Activated CD4-positive, alpha-beta T cell treated with anti-CD3 and anti-CD28 coated beads, Interleukin-2, amount 50 U/mL, for 1 hour (primary cell): ENCODE results near the gene NPHP4.
"Not testable (repeated sequence)": the region's sequence is repeated elsewhere in the genome, so short reads cannot be mapped to it uniquely, and the experiment has no call there.

Source experiments
- DNase-seq: peaks from one replicate; pipeline ENCODE4 v3.0.0-alpha.2; 2020

The NPHP4 gene

GRCh38 chr1:6023346-6023745 is 31.1 kb upstream of the NPHP4 start:
- DNase-seq = no peak

GRCh38 chr1:6022193-6022592 is 30.0 kb upstream of the NPHP4 start:
- DNase-seq = no peak

DNA sequence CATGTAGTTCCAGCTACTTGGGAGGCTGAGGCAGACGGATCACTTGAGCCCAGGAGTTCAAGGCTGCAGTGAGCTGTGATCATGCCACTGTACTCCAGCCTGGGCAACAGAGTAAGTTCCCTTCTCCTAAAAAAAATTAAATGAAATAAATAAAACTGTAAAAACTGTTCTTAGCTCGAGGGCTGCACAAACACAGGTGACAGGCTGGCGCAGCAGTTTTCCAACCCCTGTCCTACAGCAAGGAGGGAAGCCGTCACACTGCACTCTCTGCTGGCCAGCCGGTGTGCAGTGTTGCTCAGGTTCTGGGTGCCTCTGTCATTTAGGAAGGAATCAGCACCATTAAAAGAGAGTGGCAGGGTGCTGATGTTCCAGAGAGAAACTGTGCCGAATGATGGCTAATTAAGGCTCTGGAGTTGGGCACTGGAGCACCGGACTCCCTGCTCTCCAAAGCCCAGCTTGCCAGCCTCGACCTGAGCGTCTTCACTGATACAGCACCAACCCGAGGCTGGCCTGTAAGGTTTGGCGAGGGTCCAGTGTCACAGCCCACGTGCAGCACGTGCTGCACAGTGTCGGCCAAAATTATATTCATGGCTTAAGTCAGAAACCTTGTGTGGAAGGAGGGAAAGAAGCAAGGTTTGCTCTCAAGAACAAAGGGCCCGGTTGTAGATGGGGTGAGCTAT is 27.1 kb upstream of the NPHP4 start:
- no peak for DNase-seq

- DNase-seq = not testable (repeated sequence)
Measured at GRCh38 chr1:6017654-6018053, 25.4 kb upstream of the NPHP4 start.

DNA sequence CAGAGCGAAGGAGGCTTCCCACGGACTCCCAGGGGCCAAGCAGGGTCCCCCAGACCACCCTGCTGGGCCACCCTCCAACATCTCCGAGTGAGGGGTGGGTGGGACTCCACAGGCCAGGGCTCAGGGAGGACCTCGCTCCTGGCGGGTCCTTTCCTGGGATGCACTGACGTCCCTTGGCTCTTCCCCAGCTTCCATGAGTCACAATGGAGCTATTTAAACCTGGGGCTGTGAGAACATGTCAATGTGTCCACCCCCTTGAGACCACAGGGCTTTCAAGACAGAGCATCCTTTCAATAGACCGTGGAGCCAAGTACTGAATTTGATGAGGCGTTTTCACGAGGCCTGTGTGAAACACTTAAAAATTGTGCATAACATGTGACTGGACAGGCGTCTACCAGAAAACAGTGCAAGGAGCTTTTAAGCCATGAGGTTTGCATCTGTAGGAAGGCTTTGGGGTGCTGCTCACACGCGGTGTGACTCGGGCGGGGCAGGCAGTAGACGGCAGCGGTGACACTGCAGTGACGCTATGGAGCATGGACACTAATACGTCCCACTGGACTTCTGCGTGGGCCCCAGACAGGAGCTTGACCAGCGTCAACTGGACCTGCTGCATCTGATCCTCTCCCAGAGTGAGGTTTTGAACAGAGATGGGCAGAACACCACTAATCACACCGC is 24.1 kb upstream of the NPHP4 start:
- no peak for DNase-seq

DNA sequence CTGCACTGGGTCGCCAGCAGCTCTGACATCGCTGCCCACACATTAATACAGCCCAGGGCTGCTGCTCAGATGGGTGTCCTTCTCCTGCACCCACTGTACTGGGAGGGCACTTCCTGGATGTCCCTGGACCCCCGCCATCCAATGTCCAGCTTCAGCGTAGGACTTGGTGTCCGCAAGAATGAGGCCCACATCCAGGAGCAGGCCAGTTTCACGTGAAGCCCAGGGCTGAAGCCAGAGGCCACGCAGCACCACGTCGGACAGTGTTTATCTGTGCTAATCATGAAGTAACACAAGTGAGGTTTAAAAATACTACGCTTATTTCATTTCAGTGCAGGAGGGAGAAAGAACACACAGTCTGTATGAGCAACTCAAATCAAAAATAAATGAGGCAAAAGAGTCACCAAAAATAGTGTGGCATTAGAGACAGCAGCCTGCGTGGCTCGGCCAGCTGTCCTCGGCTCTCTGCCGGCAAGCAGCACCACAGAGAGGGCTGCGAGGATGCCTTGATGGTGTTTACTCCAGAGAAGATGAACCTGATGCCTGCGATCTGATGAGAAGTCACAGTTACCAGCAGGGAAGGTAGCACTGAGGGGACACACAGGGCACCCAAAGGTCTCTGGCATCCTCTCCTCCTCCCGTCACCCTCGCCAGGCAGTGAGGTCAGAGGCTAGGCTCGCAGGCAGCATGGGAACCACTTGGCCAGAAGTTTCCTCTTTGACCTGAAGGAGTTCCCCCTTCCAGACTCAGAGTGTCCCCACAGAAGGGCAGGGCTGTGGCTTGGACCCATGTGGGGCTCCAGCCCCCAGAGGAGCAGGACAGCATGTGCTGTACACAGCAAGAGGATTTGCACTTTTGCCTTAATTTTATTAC is 22.1 kb upstream of the NPHP4 start:
- DNase-seq = no peak

DNA sequence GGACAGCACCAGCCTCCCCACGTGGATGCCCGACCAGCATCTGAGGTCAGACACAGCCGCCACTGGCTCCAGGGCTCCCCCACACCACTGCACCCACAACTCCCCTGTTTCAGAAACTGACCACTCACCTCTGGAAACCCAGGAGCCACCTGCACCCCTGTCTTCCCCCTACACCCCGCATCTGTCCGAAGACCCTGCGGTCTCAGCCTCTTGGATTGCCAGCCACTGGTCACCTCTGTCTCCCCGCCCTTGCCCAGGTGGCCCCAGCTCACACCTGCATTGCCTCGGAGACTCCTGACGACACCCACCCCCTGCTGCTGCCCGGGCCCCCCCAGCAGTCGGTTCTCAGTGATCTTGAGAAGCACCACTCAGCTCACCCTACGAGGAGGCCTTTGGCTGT is 21.3 kb upstream of the NPHP4 start:
- DNase-seq = no peak

DNA sequence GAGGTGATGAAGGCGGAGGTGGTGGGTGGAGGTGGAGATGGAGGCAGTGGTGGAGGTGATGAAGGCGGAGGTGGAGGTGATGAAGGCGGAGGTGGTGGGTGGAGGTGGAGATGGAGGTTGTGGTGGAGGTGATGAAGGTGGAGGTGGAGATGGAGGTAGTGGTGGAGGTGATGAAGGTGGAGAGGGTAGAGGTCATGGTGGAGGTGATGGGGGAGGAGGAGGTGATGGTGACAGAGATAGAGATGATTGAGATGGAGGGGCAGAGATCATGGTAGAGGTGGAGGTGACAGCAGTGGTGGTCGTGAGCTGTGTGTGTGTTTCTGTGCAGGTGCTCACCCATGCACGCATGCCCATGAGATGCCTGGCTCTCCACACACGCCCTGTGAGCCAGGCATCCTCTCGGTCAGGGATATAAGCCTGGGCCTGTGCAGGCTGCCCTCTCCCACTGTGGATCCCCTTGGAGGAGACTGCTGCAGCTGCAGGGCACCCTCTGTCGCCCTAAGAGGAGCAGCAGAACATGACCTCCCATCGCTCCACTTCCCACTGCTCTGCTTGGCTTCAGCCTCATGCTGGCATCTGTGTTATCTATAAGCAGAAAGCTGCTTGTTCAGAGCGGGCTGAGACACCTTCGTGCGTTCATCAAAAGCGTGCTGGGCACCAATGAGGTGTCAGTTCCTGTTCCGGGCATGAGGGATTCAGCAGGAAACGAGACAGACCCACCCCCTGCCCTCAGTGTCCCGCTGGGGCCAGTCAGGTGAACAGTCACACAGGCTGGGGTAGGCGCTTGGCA is 20.5 kb upstream of the NPHP4 start:
- DNase-seq = no peak

- no peak for DNase-seq
Measured at GRCh38 chr1:6011946-6012258, 19.7 kb upstream of the NPHP4 start.

GRCh38 chr1:6011161-6011945 is 19.1 kb upstream of the NPHP4 start:
- DNase-seq = no peak

DNA sequence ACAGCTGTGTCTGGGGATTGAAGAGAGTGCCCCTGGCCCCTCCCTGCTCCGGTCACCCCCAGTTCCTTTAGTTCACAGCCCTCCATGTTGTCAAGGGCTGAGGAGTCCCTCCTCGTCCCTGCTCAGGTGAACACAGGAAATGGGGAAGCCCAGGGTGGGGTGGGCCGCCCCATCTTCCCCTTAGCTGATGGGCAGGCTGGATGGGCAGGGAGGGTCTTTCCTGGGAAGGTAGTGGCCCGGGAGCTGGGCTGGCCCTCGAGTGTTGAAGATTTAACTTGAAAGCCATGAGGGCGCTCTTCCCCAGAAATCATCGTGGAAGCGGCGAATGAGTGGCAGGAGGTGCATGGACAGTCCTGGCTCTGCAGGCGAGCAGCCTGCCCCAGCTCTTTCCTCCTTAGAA is 18.3 kb upstream of the NPHP4 start:
- DNase-seq = no peak

- no peak for DNase-seq
Measured at GRCh38 chr1:6009120-6010040, 17.2 kb upstream of the NPHP4 start.

DNA sequence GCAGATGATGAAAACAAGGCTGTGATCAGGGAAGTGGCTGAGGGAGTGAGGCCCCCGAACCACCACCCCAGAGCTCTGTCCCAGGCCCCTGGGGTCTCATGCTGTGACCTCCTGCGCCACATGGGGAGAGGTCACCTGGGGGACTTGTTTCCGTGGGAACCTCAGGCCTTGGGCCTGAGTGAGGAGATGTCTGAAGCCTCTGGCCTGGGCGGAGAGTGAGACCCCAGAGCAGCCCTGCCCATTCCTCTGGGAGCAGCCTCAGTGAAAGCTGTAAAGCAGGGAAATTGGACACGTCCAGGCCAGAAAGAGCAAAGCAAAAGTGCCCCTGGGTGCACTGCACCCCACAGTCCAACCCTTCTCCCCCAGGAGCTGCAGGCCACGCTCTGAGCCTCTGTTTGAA is 16.5 kb upstream of the NPHP4 start:
- DNase-seq = no peak

- DNase-seq = no peak
Measured at GRCh38 chr1:6008084-6008415, 15.8 kb upstream of the NPHP4 start.

DNA sequence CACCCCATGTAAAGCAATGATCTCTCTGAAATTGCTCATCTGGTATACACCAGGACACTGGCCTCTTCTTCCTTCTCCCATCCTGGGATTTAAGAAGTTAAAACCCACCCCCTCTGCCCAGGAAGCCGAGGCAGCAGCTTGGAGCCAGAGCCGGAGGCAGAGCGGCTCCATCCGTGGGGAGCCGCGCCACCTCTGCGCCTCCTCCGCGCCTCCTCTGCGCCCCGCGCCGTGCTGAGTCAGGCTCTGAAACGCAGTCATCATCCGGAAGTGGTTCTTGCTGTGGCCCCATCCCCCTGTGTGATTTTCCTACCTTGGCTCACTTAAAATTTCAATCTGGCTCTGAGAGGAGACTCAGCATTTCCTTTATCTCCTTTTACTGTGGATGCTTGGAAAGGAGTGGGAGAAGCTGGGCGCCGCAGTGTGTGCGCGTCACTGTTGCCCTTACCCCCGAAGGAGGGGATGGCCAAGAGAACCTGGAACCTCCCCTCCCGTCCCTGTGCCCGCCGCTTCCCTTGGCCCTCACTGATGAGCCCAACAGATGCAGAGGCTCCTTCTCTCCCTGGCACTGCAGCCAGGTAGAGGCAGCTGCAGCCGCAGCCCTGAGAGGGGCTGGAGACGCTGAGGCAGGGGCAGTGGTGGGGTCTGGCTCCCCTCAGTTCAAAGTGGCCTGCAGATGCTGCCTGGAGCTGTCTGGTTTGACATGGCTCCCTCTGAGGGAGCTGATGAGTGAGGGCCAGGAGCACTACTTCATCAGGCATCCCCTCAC is 15.3 kb upstream of the NPHP4 start:
- DNase-seq = no peak

- no peak for DNase-seq
Measured at GRCh38 chr1:6006882-6007281, 14.7 kb upstream of the NPHP4 start.

- no peak for DNase-seq
Measured at GRCh38 chr1:6005276-6005917, 13.2 kb upstream of the NPHP4 start.

GRCh38 chr1:6004412-6005123 is 12.3 kb upstream of the NPHP4 start:
- no peak for DNase-seq
